WTC11 (cell line): Measurements from ENCODE around the gene FMN2. TPM values are rescaled to one million over a fixed set of nuclear protein-coding genes. Genes with fewer than 3 reads are reported as not detected.
"Not testable (repeated sequence)": the region's sequence is repeated elsewhere in the genome, so short reads cannot be mapped to it uniquely, and the experiment has no call there.

Source experiments
- ATAC-seq: fragments of 200-7000 bp; cut with Tn5 transposase; 2 replicates; pipeline ENCODE4 v1.10.0; 2021; ENCODE audit warnings: mild to moderate bottlenecking, moderate library complexity
- CTCF ChIA-PET: fragments of 300-600 bp; sonication (Branson Sonifier 250); formaldehyde crosslinking; loops from one replicate; lab custom pipeline; 2021; ENCODE audit warnings: antibody characterized with exemption; lab: Charles Lee
- POLR2A ChIA-PET: fragments of 350-600 bp; sonication (Branson Sonifier 250); formaldehyde crosslinking; loops from one replicate; lab custom pipeline; 2021; ENCODE audit warnings: antibody characterized with exemption; lab: Charles Lee
- DNase-seq: peaks from one replicate; pipeline ENCODE4 v3.0.0; 2021; ENCODE audit warnings: low spot score
- H3K27ac Mint-ChIP-seq: 2 replicates; pipeline ENCODE4 v1.8.0; 2021; ENCODE audit warnings: mixed read lengths
- H3K27me3 Mint-ChIP-seq: 2 replicates; pipeline ENCODE4 v1.8.0; 2021; ENCODE audit warnings: low read depth, mild to moderate bottlenecking, moderate library complexity, mixed read lengths
- H3K36me3 Mint-ChIP-seq: 2 replicates; pipeline ENCODE4 v1.8.0; 2021; ENCODE audit warnings: mixed read lengths
- H3K4me1 Mint-ChIP-seq: 2 replicates; pipeline ENCODE4 v1.8.0; 2022; ENCODE audit warnings: mixed read lengths
- H3K4me3 Mint-ChIP-seq: 2 replicates; pipeline ENCODE4 v1.8.0; 2021; ENCODE audit warnings: mild to moderate bottlenecking, moderate library complexity, mixed read lengths
- H3K9me3 Mint-ChIP-seq: 2 replicates; pipeline ENCODE4 v1.8.0; 2021; ENCODE audit warnings: mixed read lengths
- ARID4B ChIP-seq: sonication (generic); formaldehyde crosslinking; IDR thresholded peaks from 2 replicates; pipeline ENCODE4 v1.8.0; 2023; ENCODE audit warnings: missing genetic modification reagents, mild to moderate bottlenecking, borderline replicate concordance
- CBFB ChIP-seq: sonication (generic); formaldehyde crosslinking; IDR thresholded peaks from 2 replicates; pipeline ENCODE4 v1.8.1; 2022; ENCODE audit warnings: mild to moderate bottlenecking, low read depth, missing genetic modification reagents
- ERG ChIP-seq: fragments of 250-450 bp; sonication (Bioruptor Pico); IDR thresholded peaks from 2 replicates; pipeline ENCODE4 v1.8.0; 2021; ENCODE audit warnings: mild to moderate bottlenecking
- FOXP1 ChIP-seq: sonication (generic); formaldehyde crosslinking; IDR thresholded peaks from 2 replicates; pipeline ENCODE4 v1.8.0; 2022; ENCODE audit warnings: missing genetic modification reagents, mild to moderate bottlenecking, moderate library complexity, borderline replicate concordance
- GTF2I ChIP-seq: fragments of 250-450 bp; sonication (Bioruptor Pico); conservative IDR thresholded peaks from 2 replicates; pipeline ENCODE4 v1.4.0; 2021; ENCODE audit warnings: mild to moderate bottlenecking
- MXD4 ChIP-seq: fragments of 250-450 bp; sonication (Bioruptor Pico); IDR thresholded peaks from 2 replicates; pipeline ENCODE4 v1.8.0; 2021; ENCODE audit warnings: mild to moderate bottlenecking, moderate library complexity, borderline replicate concordance
- PRRX2 ChIP-seq: fragments of 250-450 bp; sonication (Bioruptor Pico); IDR thresholded peaks from 2 replicates; pipeline ENCODE4 v1.8.0; 2021; ENCODE audit warnings: mild to moderate bottlenecking
- RORB ChIP-seq: fragments of 250-450 bp; sonication (Bioruptor Pico); IDR thresholded peaks from 2 replicates; pipeline ENCODE4 v1.9.0; 2021; ENCODE audit warnings: mild to moderate bottlenecking
- SMAD3 ChIP-seq: sonication (generic); formaldehyde crosslinking; IDR thresholded peaks from 2 replicates; pipeline ENCODE4 v1.8.0; 2022; ENCODE audit warnings: missing genetic modification reagents, mild to moderate bottlenecking, borderline replicate concordance
- TEAD1 ChIP-seq: sonication (generic); formaldehyde crosslinking; IDR thresholded peaks from 2 replicates; pipeline ENCODE4 v1.8.0; 2022; ENCODE audit warnings: mild to moderate bottlenecking, missing genetic modification reagents
- ZBTB21 ChIP-seq: sonication (generic); formaldehyde crosslinking; IDR thresholded peaks from 2 replicates; pipeline ENCODE4 v1.8.1; 2023; ENCODE audit warnings: mild to moderate bottlenecking, missing genetic modification reagents, borderline replicate concordance
- ZNF232 ChIP-seq: sonication (generic); formaldehyde crosslinking; IDR thresholded peaks from 2 replicates; pipeline ENCODE4 v1.8.0; 2022; ENCODE audit warnings: mild to moderate bottlenecking, missing genetic modification reagents
- ZNF423 ChIP-seq: fragments of 250-450 bp; sonication (Bioruptor Pico); IDR thresholded peaks from 2 replicates; pipeline ENCODE4 v2.1.2; 2022; ENCODE audit warnings: mild to moderate bottlenecking, moderate library complexity
- ZNF671 ChIP-seq: fragments of 250-450 bp; sonication (Bioruptor Pico); IDR thresholded peaks from 2 replicates; pipeline ENCODE4 v1.8.0; 2021; ENCODE audit warnings: mild to moderate bottlenecking
- total RNA-seq: library from RNA; stranded (reverse); gene quantifications from 3 replicates; pipeline ENCODE4 v1.2.3, GENCODE V29; 2021
- TF ChIP-seq, protein P1 (sequence below): sonication (generic); formaldehyde crosslinking; conservative IDR thresholded peaks from 2 replicates; pipeline ENCODE4 v1.8.1; 2022; ENCODE audit warnings: mild to moderate bottlenecking, missing genetic modification reagents
- TF ChIP-seq, protein P2 (sequence below): sonication (generic); formaldehyde crosslinking; IDR thresholded peaks from 2 replicates; pipeline ENCODE4 v1.8.1; 2023; ENCODE audit warnings: mild to moderate bottlenecking, missing genetic modification reagents, moderate library complexity
- TF ChIP-seq, protein P3 (sequence below): fragments of 250-450 bp; sonication (Bioruptor Pico); conservative IDR thresholded peaks from 2 replicates; pipeline ENCODE4 v1.9.0; 2021; ENCODE audit warnings: mild to moderate bottlenecking
- TF ChIP-seq, protein P4 (sequence below): sonication (generic); formaldehyde crosslinking; conservative IDR thresholded peaks from 2 replicates; pipeline ENCODE4 v1.8.1; 2023; ENCODE audit warnings: mild to moderate bottlenecking, low read depth, missing genetic modification reagents, moderate library complexity

Gene FMN2
- total RNA-seq, 1 experiment from 2014 or later: 1.8 TPM

DNA sequence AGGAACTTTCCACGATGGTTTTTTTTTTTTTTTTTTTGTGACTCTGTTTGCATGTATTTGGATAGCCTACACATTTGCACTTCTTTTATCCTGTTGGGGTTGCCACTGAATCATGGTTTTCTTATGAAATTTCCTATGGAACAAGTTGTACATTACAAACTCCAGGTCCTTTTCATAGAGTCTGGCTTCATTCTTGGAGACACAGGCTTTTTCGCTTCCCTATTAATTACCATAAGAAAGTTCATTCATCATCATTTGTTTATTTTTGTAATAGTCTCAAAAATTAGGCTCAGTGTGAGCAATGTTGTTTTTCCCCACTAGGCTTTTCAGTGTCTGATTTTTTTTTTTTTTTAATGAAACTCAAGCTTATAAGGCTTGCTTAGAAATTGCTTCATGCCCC, 179.4 kb downstream of the FMN2 start:
- H3K27me3 Mint-ChIP-seq: no peaks in the 10 kb centered on the region
- TF ChIP-seq MXD4 (CRISPR knock-in tag) (no peak), ZNF232 (CRISPR knock-in tag) (no peak), FOXP1 (CRISPR knock-in tag) (no peak), ZNF671 (CRISPR knock-in tag) (no peak), GTF2I (no peak)
- TF ChIP-seq, protein P1, sequence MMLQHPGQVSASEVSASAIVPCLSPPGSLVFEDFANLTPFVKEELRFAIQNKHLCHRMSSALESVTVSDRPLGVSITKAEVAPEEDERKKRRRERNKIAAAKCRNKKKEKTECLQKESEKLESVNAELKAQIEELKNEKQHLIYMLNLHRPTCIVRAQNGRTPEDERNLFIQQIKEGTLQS (CRISPR knock-in tag): no peak
- TF ChIP-seq, protein P2, sequence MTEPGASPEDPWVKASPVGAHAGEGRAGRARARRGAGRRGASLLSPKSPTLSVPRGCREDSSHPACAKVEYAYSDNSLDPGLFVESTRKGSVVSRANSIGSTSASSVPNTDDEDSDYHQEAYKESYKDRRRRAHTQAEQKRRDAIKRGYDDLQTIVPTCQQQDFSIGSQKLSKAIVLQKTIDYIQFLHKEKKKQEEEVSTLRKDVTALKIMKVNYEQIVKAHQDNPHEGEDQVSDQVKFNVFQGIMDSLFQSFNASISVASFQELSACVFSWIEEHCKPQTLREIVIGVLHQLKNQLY (CRISPR knock-in tag): no peak
- TF ChIP-seq, all 79 proteins: peak for 0
- DNase-seq (no peak), ATAC-seq (no peak)
- Mint-ChIP-seq H3K36me3 (0 out of 2 replicates have a peak, but pooled peaks cover 7% of the 10 kb centered on the region), H3K4me3 (no peak overlapping the region), H3K9me3 (peaks cover 17% of the 10 kb centered on the region), H3K4me1 (peaks cover 12% of the 10 kb centered on the region), H3K27ac (no peak overlapping the region)
- ChIA-PET CTCF (no interaction called here), POLR2A (no interaction called here)

- Mint-ChIP-seq H3K9me3 (peaks cover 9% of the 10 kb centered on the region), H3K4me3 (no peak overlapping the region), H3K4me1 (peaks cover 12% of the 10 kb centered on the region), H3K27ac (no peak overlapping the region), H3K27me3 (no peaks in the 10 kb centered on the region), H3K36me3 (0 out of 2 replicates have a peak, but pooled peaks cover 4% of the 10 kb centered on the region)
- POLR2A ChIA-PET: no interaction called here
- DNase-seq (no peak), ATAC-seq (no peak)
- TF ChIP-seq TEAD1 (CRISPR knock-in tag) (no peak), CBFB (CRISPR knock-in tag) (no peak), ZBTB21 (CRISPR knock-in tag) (no peak), ARID4B (no peak), PRRX2 (CRISPR knock-in tag) (no peak), ERG (CRISPR knock-in tag) (no peak), ZNF423 (no peak), MXD4 (CRISPR knock-in tag) (no peak), RORB (no peak), SMAD3 (CRISPR knock-in tag) (no peak)
- TF ChIP-seq, protein P3, sequence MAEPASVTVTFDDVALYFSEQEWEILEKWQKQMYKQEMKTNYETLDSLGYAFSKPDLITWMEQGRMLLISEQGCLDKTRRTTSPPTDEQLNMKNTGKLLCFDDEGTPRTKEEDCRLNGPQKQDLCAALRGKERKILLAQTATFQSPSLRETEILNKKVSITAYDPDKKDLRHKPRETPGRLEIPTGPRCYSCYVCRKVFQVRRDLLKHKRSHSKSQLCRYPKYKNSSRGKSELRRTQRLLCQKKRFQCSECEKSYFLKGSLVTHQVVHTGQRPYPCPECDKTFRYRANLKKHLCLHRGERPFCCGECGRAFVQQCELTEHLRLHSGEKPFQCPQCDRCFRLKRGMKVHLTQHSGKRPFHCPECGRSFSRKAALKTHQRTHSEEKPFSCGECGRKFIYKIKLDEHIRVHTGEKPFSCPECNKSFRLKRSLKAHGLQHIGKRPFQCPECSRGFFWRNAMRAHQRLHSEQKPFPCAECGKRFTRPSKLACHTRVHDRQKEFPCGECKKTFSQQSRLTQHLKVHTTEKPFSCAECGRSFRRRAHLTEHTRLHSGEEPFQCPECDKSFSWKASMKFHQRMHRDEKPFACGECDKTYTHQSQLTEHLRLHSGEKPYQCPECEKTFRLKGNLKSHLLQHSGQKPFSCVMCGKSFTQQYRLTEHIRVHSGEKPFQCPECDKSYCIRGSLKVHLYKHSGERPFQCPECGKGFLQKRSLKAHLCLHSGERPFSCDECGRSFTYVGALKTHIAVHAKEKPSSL (CRISPR knock-in tag): no peak
- TF ChIP-seq, protein P4, sequence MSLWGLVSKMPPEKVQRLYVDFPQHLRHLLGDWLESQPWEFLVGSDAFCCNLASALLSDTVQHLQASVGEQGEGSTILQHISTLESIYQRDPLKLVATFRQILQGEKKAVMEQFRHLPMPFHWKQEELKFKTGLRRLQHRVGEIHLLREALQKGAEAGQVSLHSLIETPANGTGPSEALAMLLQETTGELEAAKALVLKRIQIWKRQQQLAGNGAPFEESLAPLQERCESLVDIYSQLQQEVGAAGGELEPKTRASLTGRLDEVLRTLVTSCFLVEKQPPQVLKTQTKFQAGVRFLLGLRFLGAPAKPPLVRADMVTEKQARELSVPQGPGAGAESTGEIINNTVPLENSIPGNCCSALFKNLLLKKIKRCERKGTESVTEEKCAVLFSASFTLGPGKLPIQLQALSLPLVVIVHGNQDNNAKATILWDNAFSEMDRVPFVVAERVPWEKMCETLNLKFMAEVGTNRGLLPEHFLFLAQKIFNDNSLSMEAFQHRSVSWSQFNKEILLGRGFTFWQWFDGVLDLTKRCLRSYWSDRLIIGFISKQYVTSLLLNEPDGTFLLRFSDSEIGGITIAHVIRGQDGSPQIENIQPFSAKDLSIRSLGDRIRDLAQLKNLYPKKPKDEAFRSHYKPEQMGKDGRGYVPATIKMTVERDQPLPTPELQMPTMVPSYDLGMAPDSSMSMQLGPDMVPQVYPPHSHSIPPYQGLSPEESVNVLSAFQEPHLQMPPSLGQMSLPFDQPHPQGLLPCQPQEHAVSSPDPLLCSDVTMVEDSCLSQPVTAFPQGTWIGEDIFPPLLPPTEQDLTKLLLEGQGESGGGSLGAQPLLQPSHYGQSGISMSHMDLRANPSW (CRISPR knock-in tag): no peak
- CTCF ChIA-PET: no interaction called here
These were observed 182.9 kb downstream of the FMN2 start for GRCh38 chr1:240274569-240274968.

GRCh38 chr1:240275219-240275618, 183.5 kb downstream of the FMN2 start:
- H3K27ac Mint-ChIP-seq, ATAC-seq, H3K27me3 Mint-ChIP-seq, H3K4me3 Mint-ChIP-seq, H3K9me3 Mint-ChIP-seq, CTCF ChIA-PET, H3K36me3 Mint-ChIP-seq, DNase-seq: not testable (repeated sequence)
- peaks cover 12% of the 10 kb centered on the region for H3K4me1 Mint-ChIP-seq
- POLR2A ChIA-PET: interaction anchor here (0.6 kb wide), 1 partner anchor 31 kb away, joined by 3 read pairs; no protein-coding TSS in a partner anchor
